SK-N-MC (cell line): ENCODE results near the gene HSDL1.

Experiments used
- EZH2 ChIP-seq: fragments of 200-600 bp; sonication (generic); IDR thresholded peaks from one replicate; pipeline ENCODE4 v1.6.1; 2017; ENCODE audit warnings: antibody characterized with exemption
- POLR2AphosphoS5 ChIP-seq: IDR thresholded peaks from 2 replicates; pipeline ENCODE4 v1.6.1; 2012; ENCODE audit warnings: mild to moderate bottlenecking, low read depth, low read length, borderline replicate concordance

DNA sequence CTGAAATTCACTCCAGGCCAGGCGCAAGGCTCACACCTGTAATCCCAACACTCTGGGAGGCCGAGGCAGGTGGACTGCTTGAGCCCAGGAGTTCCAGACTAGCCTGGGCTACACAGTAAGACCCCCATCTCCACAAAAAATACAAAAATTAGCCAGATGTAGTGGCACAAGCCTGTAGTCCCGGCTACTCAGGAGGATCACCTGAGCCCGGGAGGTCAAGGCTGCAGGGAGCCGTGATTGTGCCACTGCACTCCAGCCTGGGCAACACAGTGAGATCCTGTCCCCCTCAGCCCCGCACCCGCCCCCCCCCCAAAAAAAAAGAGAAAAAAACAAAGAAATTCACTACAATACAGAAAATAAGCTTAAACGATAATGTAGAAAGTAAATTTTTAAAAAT, 59.7 kb downstream of the HSDL1 start:
- TF ChIP-seq EZH2, result no peak
- TF ChIP-seq POLR2AphosphoS5, result no peak
